Hepatocyte (in vitro differentiated cells): Measurements from ENCODE around the gene TNNI3K. TPM values are rescaled to one million over a fixed set of nuclear protein-coding genes. Genes with fewer than 3 reads are reported as not detected.

Experiments
- DNase-seq: peaks from one replicate; pipeline ENCODE4 v3.0.0-alpha.2; 2016; ENCODE audit warnings: low spot score
- H2AFZ ChIP-seq: fragments of 200-600 bp; sonication (generic); 2 replicates; pipeline ENCODE4 v1.6.0; 2016; ENCODE audit warnings: antibody characterized with exemption, mild to moderate bottlenecking
- H3K27ac ChIP-seq: fragments of 200-600 bp; sonication (generic); 2 replicates; pipeline ENCODE4 v1.5.1; 2016; ENCODE audit warnings: mild to moderate bottlenecking
- H3K27me3 ChIP-seq: fragments of 200-600 bp; sonication (generic); 2 replicates; pipeline ENCODE4 v1.6.1; 2016
- H3K36me3 ChIP-seq: fragments of 200-600 bp; sonication (generic); replicated peaks from 2 replicates; pipeline ENCODE4 v1.5.1; 2016; ENCODE audit warnings: low read depth; ENCODE audit not compliant: insufficient read depth
- H3K4me1 ChIP-seq: fragments of 200-600 bp; sonication (generic); 2 replicates; pipeline ENCODE4 v1.5.1; 2016; ENCODE audit warnings: mild to moderate bottlenecking, moderate library complexity; ENCODE audit not compliant: insufficient read depth
- H3K4me2 ChIP-seq: fragments of 200-600 bp; sonication (generic); 2 replicates; pipeline ENCODE4 v1.6.0; 2016
- H3K4me3 ChIP-seq: fragments of 200-600 bp; sonication (generic); 2 replicates; pipeline ENCODE4 v1.5.1; 2016; ENCODE audit warnings: mild to moderate bottlenecking
- H3K79me2 ChIP-seq: fragments of 200-600 bp; sonication (generic); 2 replicates; pipeline ENCODE4 v1.6.0; 2017; ENCODE audit warnings: mild to moderate bottlenecking
- H3K9me2 ChIP-seq: fragments of 200-600 bp; sonication (generic); replicated peaks from 2 replicates; pipeline ENCODE4 v1.6.0; 2017; ENCODE audit warnings: mild to moderate bottlenecking; ENCODE audit not compliant: insufficient read depth
- H3K9me3 ChIP-seq: fragments of 200-600 bp; sonication (generic); 2 replicates; pipeline ENCODE4 v1.5.1; 2016; ENCODE audit warnings: low read depth, mild to moderate bottlenecking
- H4K20me1 ChIP-seq: fragments of 200-600 bp; sonication (generic); 2 replicates; pipeline ENCODE4 v1.6.0; 2016; ENCODE audit warnings: mild to moderate bottlenecking; ENCODE audit not compliant: insufficient read depth, poor library complexity, severe bottlenecking
- CTCF ChIP-seq: fragments of 200-600 bp; sonication (generic); IDR thresholded peaks from 2 replicates; pipeline ENCODE4 v1.5.1; 2016; ENCODE audit warnings: antibody characterized with exemption, mild to moderate bottlenecking; ENCODE audit not compliant: poor library complexity
- EZH2 ChIP-seq: fragments of 200-600 bp; sonication (generic); IDR thresholded peaks from 2 replicates; pipeline ENCODE4 v1.6.1; 2016; ENCODE audit warnings: antibody characterized with exemption, mild to moderate bottlenecking, borderline replicate concordance
- EZH2phosphoT487 ChIP-seq: fragments of 200-600 bp; sonication (generic); IDR thresholded peaks from one replicate; pipeline ENCODE4 v1.6.1; 2018; ENCODE audit warnings: antibody characterized with exemption, mild to moderate bottlenecking, low read depth, moderate library complexity; ENCODE audit not compliant: unreplicated experiment, severe bottlenecking
- WGBS: methylation state at CpG from one replicate; pipeline ENCODE4 v1.1.6; 2016; ENCODE audit warnings: low lambda C conversion rate; ENCODE audit errors: missing lambda C conversion rate; 5-methylcytosine and 5-hydroxymethylcytosine counted together
- polyA plus RNA-seq: library from polyadenylated mRNA; unstranded; fragments of >200 nt; fragmentation: Nextera tagmentation; extraction: Ambion mirVana; gene quantifications from 2 replicates; pipeline ENCODE4 v1.2.1, GENCODE V29; 2016
- total RNA-seq: library from RNA; depleted of rRNA; stranded (reverse); fragments of >200 nt; gene quantifications from 2 replicates; pipeline ENCODE4 v1.2.3, GENCODE V29; 2014

Gene TNNI3K
- total and polyA plus RNA-seq, 2 experiments from 2014 or later: not detected

GRCh38 chr1:74578101-74578500 is 342.9 kb downstream of the TNNI3K start:
- 85% methylated on average over 2 of the region's 2 CpGs for WGBS
- H3K36me3 ChIP-seq: no peaks in the 10 kb centered on the region
- H3K27me3 ChIP-seq: no peaks in the 10 kb centered on the region
- no peaks in the 10 kb centered on the region for H3K9me3 ChIP-seq
- H3K9me2 ChIP-seq: no peaks in the 10 kb centered on the region
- no peak overlapping the region for H3K4me3 ChIP-seq
- DNase-seq: no peak
- H3K27ac ChIP-seq: no peak overlapping the region
- no peaks in the 10 kb centered on the region for H3K4me1 ChIP-seq
- H3K79me2 ChIP-seq: no peaks in the 10 kb centered on the region
- no peak for TF ChIP-seq EZH2phosphoT487
- TF ChIP-seq CTCF: no peak
- TF ChIP-seq EZH2: no peak
- H2AFZ ChIP-seq: no peak overlapping the region
- no peak overlapping the region for H3K4me2 ChIP-seq
- H4K20me1 ChIP-seq: no peaks in the 10 kb centered on the region

- Histone ChIP-seq H3K27ac (no peak overlapping the region), H3K4me3 (no peak overlapping the region), H3K36me3 (no peaks in the 10 kb centered on the region), H3K27me3 (no peaks in the 10 kb centered on the region), H3K4me1 (no peaks in the 10 kb centered on the region), H2AFZ (no peak overlapping the region), H3K4me2 (no peak overlapping the region), H3K9me2 (no peaks in the 10 kb centered on the region), H3K79me2 (no peaks in the 10 kb centered on the region), H3K9me3 (no peaks in the 10 kb centered on the region), H4K20me1 (no peaks in the 10 kb centered on the region)
- no peak for DNase-seq
- 65% methylated on average over 3 of the region's 3 CpGs for WGBS
- TF ChIP-seq EZH2phosphoT487: no peak
Observed at GRCh38 chr1:74579425-74579824, 344.2 kb downstream of the TNNI3K start.

GRCh38 chr1:74583397-74583796 is 348.2 kb downstream of the TNNI3K start:
- H3K36me3 ChIP-seq: no peaks in the 10 kb centered on the region
- H3K4me2 ChIP-seq: no peak overlapping the region
- H3K4me3 ChIP-seq: no peak overlapping the region
- TF ChIP-seq CTCF (no peak), EZH2phosphoT487 (no peak), EZH2 (no peak)
- H3K9me2 ChIP-seq: no peaks in the 10 kb centered on the region
- no peaks in the 10 kb centered on the region for H3K9me3 ChIP-seq
- WGBS: 94% methylated on average over 3 of the region's 3 CpGs
- no peaks in the 10 kb centered on the region for H3K79me2 ChIP-seq
- no peaks in the 10 kb centered on the region for H4K20me1 ChIP-seq
- no peak for DNase-seq
- no peak overlapping the region for H3K27ac ChIP-seq
- no peaks in the 10 kb centered on the region for H3K27me3 ChIP-seq
- no peaks in the 10 kb centered on the region for H3K4me1 ChIP-seq
- no peak overlapping the region for H2AFZ ChIP-seq

- no peaks in the 10 kb centered on the region for H3K4me1 ChIP-seq
- no peaks in the 10 kb centered on the region for H3K36me3 ChIP-seq
- no peak overlapping the region for H3K27ac ChIP-seq
- H3K27me3 ChIP-seq: no peaks in the 10 kb centered on the region
- no peaks in the 10 kb centered on the region for H3K9me2 ChIP-seq
- DNase-seq: no peak
- H3K4me3 ChIP-seq: no peak overlapping the region
- TF ChIP-seq EZH2phosphoT487: no peak
- no peak for TF ChIP-seq EZH2
- no peak for TF ChIP-seq CTCF
- H4K20me1 ChIP-seq: no peaks in the 10 kb centered on the region
- WGBS: 83% methylated on average over 2 of the region's 2 CpGs
- H3K4me2 ChIP-seq: no peak overlapping the region
- no peak overlapping the region for H2AFZ ChIP-seq
- no peaks in the 10 kb centered on the region for H3K79me2 ChIP-seq
- H3K9me3 ChIP-seq: no peaks in the 10 kb centered on the region
Observed at GRCh38 chr1:74584185-74584584, 349.0 kb downstream of the TNNI3K start.
